ENCODE data around the gene LGALS8.

GRCh38 chr1:236558081-236558480, 34.3 kb downstream of the LGALS8 start:
- TF ChIP-seq CTCF (conservative IDR thresholded peaks at IDR 0.05; ENCODE audit: low read length) (no peak), EZH2phosphoT487 (IDR thresholded peaks at IDR 0.05; ENCODE audit: borderline replicate concordance) (no peak)

Data from Loucy (cell line).